K562 (cell line): ENCODE results near the gene FRMD4A. TPM values are rescaled to one million over a fixed set of nuclear protein-coding genes. Genes with fewer than 3 reads are reported as not detected.

Experiments used
- ATAC-seq: fragments of 200-7000 bp; cut with Tn5 transposase; 3 replicates; pipeline ENCODE4 v1.9.1; 2020; ENCODE audit warnings: moderate library complexity
- BruUV-seq: library from RNA; stranded (reverse); fragments of 400-500 nt; replicated peaks from 2 replicates; lab custom pipeline; 2021; lab: Mats Ljungman, UMichigan
- CTCF ChIA-PET: fragments of 300-600 bp; formaldehyde crosslinking; extraction: SDS; loops from one replicate; lab custom pipeline; 2021; ENCODE audit warnings: low intra/inter-chr PET ratio; lab: Yijun Ruan, JAX
- POLR2A ChIA-PET: fragments of 300-600, 350-650 bp; sonication (Branson Sonifier 250); formaldehyde crosslinking; extraction: SDS; loops from one replicate; lab custom pipeline; 2021; ENCODE audit warnings: antibody characterized with exemption, inconsistent platforms; lab: Yijun Ruan, JAX
- DNase-seq, 4 experiments: peaks; one replicate each; pipeline versions ENCODE4 v3.0.0 to v3.0.0-alpha.2; 2011 to 2018; ENCODE audit warnings: low spot score in 3 of 4, mixed read lengths in 3 of 4; ENCODE audit errors: extremely low read depth in 1 of 4
- FAIRE-seq: peaks from 2 replicates; lab custom pipeline; 2011; peaks lifted over from hg19 to GRCh38; lab: Jason Lieb, UNC
- H2AFZ ChIP-seq: 2 replicates; pipeline ENCODE4 v1.6.0; 2011; ENCODE audit warnings: low read depth, low read length, control low read depth, inconsistent platforms
- H3K27ac ChIP-seq: fragments of 200-600 bp; 3 replicates; pipeline ENCODE4 v1.8.0; 2011; ENCODE audit warnings: low read depth, mild to moderate bottlenecking, control low read depth, inconsistent platforms, low read length, moderate library complexity, mixed read lengths; ENCODE audit errors: extremely low read depth
- H3K27me3 ChIP-seq, 2 experiments: fragments of 300-600 bp in 1 of 2; 2 replicates in 1 of 2; 3 replicates in 1 of 2; pipeline versions ENCODE4 v1.6.0 to v1.8.0; 2011; ENCODE audit warnings: inconsistent platforms in 2 of 2, low read length in 2 of 2, mild to moderate bottlenecking in 1 of 2, mixed read lengths in 1 of 2, moderate library complexity in 1 of 2; ENCODE audit not compliant: control insufficient read depth in 2 of 2, insufficient read depth in 2 of 2
- H3K36me3 ChIP-seq: fragments of 300-600 bp; 3 replicates; pipeline ENCODE4 v1.8.0; 2011; ENCODE audit warnings: mild to moderate bottlenecking, low read length, inconsistent platforms; ENCODE audit not compliant: control insufficient read depth, insufficient read depth
- H3K4me1 ChIP-seq, 2 experiments: fragments of 200-600 bp in 1 of 2; replicated peaks in 1 of 2; 2 replicates in 1 of 2; 3 replicates in 1 of 2; pipeline versions ENCODE4 v1.5.1 to v1.8.0; 2011; ENCODE audit warnings: inconsistent platforms in 2 of 2, low read length in 2 of 2, mild to moderate bottlenecking in 1 of 2, mixed read lengths in 1 of 2, moderate library complexity in 1 of 2; ENCODE audit not compliant: control insufficient read depth in 2 of 2, insufficient read depth in 2 of 2
- H3K4me2 ChIP-seq: 2 replicates; pipeline ENCODE4 v1.6.1; 2011; ENCODE audit warnings: low read length, control low read depth, inconsistent platforms, mixed read lengths; ENCODE audit not compliant: insufficient read depth
- H3K4me3 ChIP-seq: fragments of 200-600 bp; sonication (generic), shearing (Covaris generic); 2 replicates; pipeline ENCODE4 v1.5.1; 2016; ENCODE audit warnings: control low read depth, inconsistent platforms
- H3K79me2 ChIP-seq: fragments of 200-600 bp; 3 replicates; pipeline ENCODE4 v1.8.0; 2011; ENCODE audit warnings: low read length, inconsistent platforms; ENCODE audit not compliant: control insufficient read depth, insufficient read depth
- H3K9ac ChIP-seq, 2 experiments: 2 replicates each; pipeline versions ENCODE4 v1.6.0 to v1.6.1; 2011; ENCODE audit warnings: low read depth in 2 of 2, low read length in 2 of 2, control low read depth in 1 of 2, inconsistent platforms in 1 of 2, mild to moderate bottlenecking in 1 of 2, mixed read lengths in 1 of 2; ENCODE audit not compliant: insufficient read depth in 1 of 2
- H3K9me1 ChIP-seq: one replicate; pipeline ENCODE4 v1.6.0; 2011; ENCODE audit warnings: inconsistent platforms, mild to moderate bottlenecking, low read length, moderate library complexity; ENCODE audit not compliant: control insufficient read depth, insufficient read depth
- H3K9me3 ChIP-seq: replicated peaks from 2 replicates; pipeline ENCODE4 v1.5.1; 2011; ENCODE audit warnings: low read depth, low read length, inconsistent platforms; ENCODE audit not compliant: control insufficient read depth, insufficient read depth
- H4K20me1 ChIP-seq: replicated peaks from 2 replicates; pipeline ENCODE4 v1.6.1; 2011; ENCODE audit warnings: low read length, inconsistent platforms, mixed read lengths; ENCODE audit not compliant: control insufficient read depth, insufficient read depth
- ARID2 ChIP-seq: fragments of 450-650 bp; IDR thresholded peaks from 2 replicates; pipeline ENCODE4 v1.6.1; 2017; ENCODE audit warnings: antibody characterized with exemption, mild to moderate bottlenecking
- FOS ChIP-seq: IDR thresholded peaks from 3 replicates; pipeline ENCODE4 v1.6.1; 2011; ENCODE audit not compliant: insufficient read length; ENCODE audit errors: extremely low read depth
- HDGF ChIP-seq: fragments of 450-650 bp; IDR thresholded peaks from 2 replicates; pipeline ENCODE4 v1.6.1; 2016
- HLTF ChIP-seq: fragments of 450-650 bp; IDR thresholded peaks from 2 replicates; pipeline ENCODE4 v1.6.1; 2016
- HOXB6 ChIP-seq: fragments of 250-450 bp; sonication (Bioruptor Pico); IDR thresholded peaks from 2 replicates; pipeline ENCODE4 v1.5.1; 2022; ENCODE audit warnings: mild to moderate bottlenecking, borderline replicate concordance
- KDM2B ChIP-seq: fragments of 250-450 bp; sonication (Bioruptor Pico); IDR thresholded peaks from 2 replicates; pipeline ENCODE4 v1.8.0; 2021; ENCODE audit warnings: mild to moderate bottlenecking, moderate library complexity
- MBD2 ChIP-seq: sonication (generic); IDR thresholded peaks from 2 replicates; pipeline ENCODE4 v1.6.1; 2016; ENCODE audit warnings: low read depth, borderline replicate concordance
- NCOA2 ChIP-seq, 2 experiments: fragments of 450-650 bp; IDR thresholded peaks; 2 replicates each; pipeline ENCODE4 v1.6.1; 2018; ENCODE audit warnings: mild to moderate bottlenecking in 2 of 2, moderate library complexity in 1 of 2; ENCODE audit not compliant: partially characterized antibody in 2 of 2
- RBM17 ChIP-seq: fragments of 200-400 bp; formaldehyde crosslinking; IDR thresholded peaks from 2 replicates; pipeline ENCODE4 v1.6.1; 2017; ENCODE audit warnings: low read depth, mild to moderate bottlenecking, low read length, borderline replicate concordance
- SETDB1 ChIP-seq: IDR thresholded peaks from one replicate; pipeline ENCODE4 v1.6.1; 2012; ENCODE audit warnings: low read length, control low read depth, inconsistent platforms
- SIN3A ChIP-seq, 2 experiments: fragments of 150-350 bp in 1 of 2; IDR thresholded peaks; 2 replicates each; pipeline ENCODE4 v1.6.1; 2011 to 2016; ENCODE audit warnings: borderline replicate concordance in 2 of 2, low read depth in 2 of 2, low read length in 2 of 2, mild to moderate bottlenecking in 2 of 2, moderate library complexity in 2 of 2; ENCODE audit not compliant: control insufficient read depth in 1 of 2
- SMAD3 ChIP-seq: fragments of 450-650 bp; formaldehyde crosslinking; conservative IDR thresholded peaks from 2 replicates; pipeline ENCODE4 v1.4.0; 2020; ENCODE audit warnings: mild to moderate bottlenecking
- ZNF551 ChIP-seq: fragments of 250-450 bp; sonication (Bioruptor Pico); IDR thresholded peaks from 2 replicates; pipeline ENCODE4 v1.5.0; 2021; ENCODE audit warnings: mild to moderate bottlenecking, moderate library complexity
- WGBS: fragments of 100-300 bp; shearing (Covaris generic); methylation state at CpG from one replicate; pipeline ENCODE4 v1.1.6; 2016; ENCODE audit warnings: low coverage, mixed read lengths; ENCODE audit not compliant: insufficient coverage; ENCODE audit errors: missing lambda C conversion rate; 5-methylcytosine and 5-hydroxymethylcytosine counted together
- in situ Hi-C: fragments of 300-500 bp; cut with MboI; formaldehyde crosslinking; loops from 4 replicates; pipeline ENCODE4 v1.15.0; 2018; ENCODE audit warnings: inconsistent platforms, mixed read lengths
- intact Hi-C: fragments of 100-400 bp; cut with micrococcal nuclease; formaldehyde crosslinking; loops from 2 replicates; pipeline ENCODE4 v1.14.2; 2022
- polyA plus RNA-seq, 8 experiments: library from polyadenylated mRNA; depleted of rRNA in 4 of 8; stranded (reverse) in 5 of 8; unstranded in 3 of 8; fragments of >200 nt; fragmentation: Nextera tagmentation in 2 of 8; fragmentation: Illumina TruSeq in 1 of 8; extraction: Ambion mirVana in 2 of 8; extraction: Trizol in 1 of 8; gene quantifications; 2 replicates each; pipeline versions ENCODE4 v1.2.1 to v1.2.3, GENCODE V29; 2011 to 2014; ENCODE audit warnings: inconsistent platforms in 1 of 8, missing spikeins in 1 of 8
- total RNA-seq, 7 experiments: library from RNA; depleted of rRNA in 6 of 7; stranded (reverse); fragments of >200 nt in 6 of 7; fragmentation: Illumina TruSeq in 2 of 7; extraction: Trizol in 2 of 7; gene quantifications; 2 replicates each; pipeline versions ENCODE4 v1.2.1 to v1.2.3, GENCODE V29; 2011 to 2021; ENCODE audit warnings: low replicate concordance in 1 of 7
- TF ChIP-seq, protein P1 (sequence below): sonication (generic); formaldehyde crosslinking; IDR thresholded peaks from 2 replicates; pipeline ENCODE4 v1.8.1; 2023; ENCODE audit warnings: mild to moderate bottlenecking, missing genetic modification reagents, moderate library complexity
- TF ChIP-seq, protein P2 (sequence below), 2 experiments: fragments of 450-650 bp in 1 of 2; sonication (generic) in 1 of 2; formaldehyde crosslinking in 1 of 2; IDR thresholded peaks in 1 of 2; conservative IDR thresholded peaks in 1 of 2; 2 replicates each; pipeline versions ENCODE4 v1.6.1 to v1.8.1; 2016 to 2023; ENCODE audit warnings: mild to moderate bottlenecking in 2 of 2, moderate library complexity in 2 of 2, inconsistent platforms in 1 of 2, missing genetic modification reagents in 1 of 2

Gene FRMD4A
- total and polyA plus RNA-seq, 9 of the 15 experiments (the other 6 are each of a cell fraction or from before 2014, with no cell fraction given), result 0.80 to 5.2 (median 3.0) TPM

DNA sequence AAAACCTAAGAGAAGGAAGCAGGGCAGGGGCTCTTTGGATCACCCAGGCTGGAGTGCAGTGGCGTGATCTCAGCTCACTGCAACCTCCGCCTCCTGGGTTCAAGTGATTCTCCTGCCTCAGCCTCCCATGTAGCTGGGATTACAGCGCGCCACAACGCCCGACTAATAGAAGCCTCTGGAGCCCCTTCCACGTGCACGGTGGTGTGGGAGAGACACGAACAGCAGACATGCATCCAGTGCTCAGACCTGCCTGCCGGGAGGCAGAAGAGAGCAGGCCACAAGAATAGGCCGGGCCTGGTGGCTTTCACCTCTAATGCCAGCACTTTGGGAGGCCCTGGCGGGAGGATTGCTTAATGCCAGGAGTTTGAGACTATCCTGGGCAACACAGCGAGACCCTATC lies 647.7 kb downstream of the FRMD4A start:
- H3K79me2 ChIP-seq, result no peaks in the 10 kb centered on the region
- no peak overlapping the region for H3K9ac ChIP-seq
- TF ChIP-seq, protein P1, sequence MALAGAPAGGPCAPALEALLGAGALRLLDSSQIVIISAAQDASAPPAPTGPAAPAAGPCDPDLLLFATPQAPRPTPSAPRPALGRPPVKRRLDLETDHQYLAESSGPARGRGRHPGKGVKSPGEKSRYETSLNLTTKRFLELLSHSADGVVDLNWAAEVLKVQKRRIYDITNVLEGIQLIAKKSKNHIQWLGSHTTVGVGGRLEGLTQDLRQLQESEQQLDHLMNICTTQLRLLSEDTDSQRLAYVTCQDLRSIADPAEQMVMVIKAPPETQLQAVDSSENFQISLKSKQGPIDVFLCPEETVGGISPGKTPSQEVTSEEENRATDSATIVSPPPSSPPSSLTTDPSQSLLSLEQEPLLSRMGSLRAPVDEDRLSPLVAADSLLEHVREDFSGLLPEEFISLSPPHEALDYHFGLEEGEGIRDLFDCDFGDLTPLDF, result no peak
- TF ChIP-seq ZNF551 (CRISPR knock-in tag), result no peak
- TF ChIP-seq HOXB6, result no peak
- TF ChIP-seq, protein P2, sequence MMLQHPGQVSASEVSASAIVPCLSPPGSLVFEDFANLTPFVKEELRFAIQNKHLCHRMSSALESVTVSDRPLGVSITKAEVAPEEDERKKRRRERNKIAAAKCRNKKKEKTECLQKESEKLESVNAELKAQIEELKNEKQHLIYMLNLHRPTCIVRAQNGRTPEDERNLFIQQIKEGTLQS (IDR thresholded peaks at IDR 0.05), result no peak
- TF ChIP-seq, protein P2 (CRISPR knock-in tag; conservative IDR thresholded peaks at IDR 0.05), result no peak
- TF ChIP-seq MBD2, result no peak
- no peak for TF ChIP-seq SIN3A (IDR thresholded peaks at IDR 0.05; ENCODE audit: borderline replicate concordance in 2 of 2, control insufficient read depth in 1 of 2, low read depth in 2 of 2, low read length in 2 of 2)
- TF ChIP-seq HDGF, result no peak
- no peak for TF ChIP-seq KDM2B (CRISPR knock-in tag)
- TF ChIP-seq SMAD3, result no peak
- TF ChIP-seq NCOA2 (IDR thresholded peaks at IDR 0.05; ENCODE audit: partially characterized antibody in 2 of 2), result no peak
- no peak for TF ChIP-seq SETDB1
- no peak for TF ChIP-seq FOS
- TF ChIP-seq HLTF, result no peak
- no peak for TF ChIP-seq RBM17
- no peak for TF ChIP-seq ARID2
- TF ChIP-seq, all 486 proteins: peak for 0
- Histone ChIP-seq H3K9me1 (no peaks in the 10 kb centered on the region), H3K4me2 (no peak overlapping the region), H2AFZ (no peak overlapping the region), H3K27me3 (no peaks in the 10 kb centered on the region), H4K20me1 (no peaks in the 10 kb centered on the region), H3K36me3 (no peaks in the 10 kb centered on the region), H3K9me3 (no peaks in the 10 kb centered on the region), H3K4me1 (no peaks in the 10 kb centered on the region), H3K4me3 (no peak overlapping the region), H3K27ac (no peak overlapping the region)
- ChIA-PET POLR2A (no interaction called here), CTCF (no interaction called here)
- WGBS, result 66% methylated on average over 9 of the region's 13 CpGs
- DNase-seq (no peak), ATAC-seq (no peak), FAIRE-seq (no peak)
- intact Hi-C loops (no loop called here), in situ Hi-C loops (no loop called here)
- no TSS peak for BruUV-seq
